K562 (cell line): ENCODE data around the gene PRKCE. TPM values are rescaled to one million over a fixed set of nuclear protein-coding genes. Genes with fewer than 3 reads are reported as not detected.

Source experiments
- ATAC-seq: fragments of 200-7000 bp; cut with Tn5 transposase; 3 replicates; pipeline ENCODE4 v1.9.1; 2020; ENCODE audit warnings: moderate library complexity
- BruUV-seq: library from RNA; stranded (reverse); fragments of 400-500 nt; replicated peaks from 2 replicates; lab custom pipeline; 2021; lab: Mats Ljungman, UMichigan
- CTCF ChIA-PET: fragments of 300-600 bp; formaldehyde crosslinking; extraction: SDS; loops from one replicate; lab custom pipeline; 2021; ENCODE audit warnings: low intra/inter-chr PET ratio; lab: Yijun Ruan, JAX
- POLR2A ChIA-PET: fragments of 300-600, 350-650 bp; sonication (Branson Sonifier 250); formaldehyde crosslinking; extraction: SDS; loops from one replicate; lab custom pipeline; 2021; ENCODE audit warnings: antibody characterized with exemption, inconsistent platforms; lab: Yijun Ruan, JAX
- DNase-seq, 4 experiments: peaks; one replicate each; pipeline versions ENCODE4 v3.0.0 to v3.0.0-alpha.2; 2011 to 2018; ENCODE audit warnings: low spot score in 3 of 4, mixed read lengths in 3 of 4; ENCODE audit errors: extremely low read depth in 1 of 4
- FAIRE-seq: peaks from 2 replicates; lab custom pipeline; 2011; peaks lifted over from hg19 to GRCh38; lab: Jason Lieb, UNC
- H2AFZ ChIP-seq: 2 replicates; pipeline ENCODE4 v1.6.0; 2011; ENCODE audit warnings: low read depth, low read length, control low read depth, inconsistent platforms
- H3K27ac ChIP-seq: fragments of 200-600 bp; 3 replicates; pipeline ENCODE4 v1.8.0; 2011; ENCODE audit warnings: low read depth, mild to moderate bottlenecking, control low read depth, inconsistent platforms, low read length, moderate library complexity, mixed read lengths; ENCODE audit errors: extremely low read depth
- H3K27me3 ChIP-seq, 2 experiments: fragments of 300-600 bp in 1 of 2; 2 replicates in 1 of 2; 3 replicates in 1 of 2; pipeline versions ENCODE4 v1.6.0 to v1.8.0; 2011; ENCODE audit warnings: inconsistent platforms in 2 of 2, low read length in 2 of 2, mild to moderate bottlenecking in 1 of 2, mixed read lengths in 1 of 2, moderate library complexity in 1 of 2; ENCODE audit not compliant: control insufficient read depth in 2 of 2, insufficient read depth in 2 of 2
- H3K36me3 ChIP-seq: fragments of 300-600 bp; 3 replicates; pipeline ENCODE4 v1.8.0; 2011; ENCODE audit warnings: mild to moderate bottlenecking, low read length, inconsistent platforms; ENCODE audit not compliant: control insufficient read depth, insufficient read depth
- H3K4me1 ChIP-seq, 2 experiments: fragments of 200-600 bp in 1 of 2; replicated peaks in 1 of 2; 2 replicates in 1 of 2; 3 replicates in 1 of 2; pipeline versions ENCODE4 v1.5.1 to v1.8.0; 2011; ENCODE audit warnings: inconsistent platforms in 2 of 2, low read length in 2 of 2, mild to moderate bottlenecking in 1 of 2, mixed read lengths in 1 of 2, moderate library complexity in 1 of 2; ENCODE audit not compliant: control insufficient read depth in 2 of 2, insufficient read depth in 2 of 2
- H3K4me2 ChIP-seq: 2 replicates; pipeline ENCODE4 v1.6.1; 2011; ENCODE audit warnings: low read length, control low read depth, inconsistent platforms, mixed read lengths; ENCODE audit not compliant: insufficient read depth
- H3K4me3 ChIP-seq: fragments of 200-600 bp; sonication (generic), shearing (Covaris generic); 2 replicates; pipeline ENCODE4 v1.5.1; 2016; ENCODE audit warnings: control low read depth, inconsistent platforms
- H3K79me2 ChIP-seq: fragments of 200-600 bp; 3 replicates; pipeline ENCODE4 v1.8.0; 2011; ENCODE audit warnings: low read length, inconsistent platforms; ENCODE audit not compliant: control insufficient read depth, insufficient read depth
- H3K9ac ChIP-seq, 2 experiments: 2 replicates each; pipeline versions ENCODE4 v1.6.0 to v1.6.1; 2011; ENCODE audit warnings: low read depth in 2 of 2, low read length in 2 of 2, control low read depth in 1 of 2, inconsistent platforms in 1 of 2, mild to moderate bottlenecking in 1 of 2, mixed read lengths in 1 of 2; ENCODE audit not compliant: insufficient read depth in 1 of 2
- H3K9me1 ChIP-seq: one replicate; pipeline ENCODE4 v1.6.0; 2011; ENCODE audit warnings: inconsistent platforms, mild to moderate bottlenecking, low read length, moderate library complexity; ENCODE audit not compliant: control insufficient read depth, insufficient read depth
- H3K9me3 ChIP-seq: replicated peaks from 2 replicates; pipeline ENCODE4 v1.5.1; 2011; ENCODE audit warnings: low read depth, low read length, inconsistent platforms; ENCODE audit not compliant: control insufficient read depth, insufficient read depth
- H4K20me1 ChIP-seq: replicated peaks from 2 replicates; pipeline ENCODE4 v1.6.1; 2011; ENCODE audit warnings: low read length, inconsistent platforms, mixed read lengths; ENCODE audit not compliant: control insufficient read depth, insufficient read depth
- CSDE1 ChIP-seq, 2 experiments: fragments of 450-650 bp; IDR thresholded peaks; 2 replicates each; pipeline ENCODE4 v1.6.1; 2016; ENCODE audit warnings: mild to moderate bottlenecking in 1 of 2
- GATAD2B ChIP-seq: fragments of 450-650 bp; IDR thresholded peaks from 2 replicates; pipeline ENCODE4 v1.6.1; 2017; ENCODE audit warnings: mild to moderate bottlenecking, borderline replicate concordance
- HIVEP1 ChIP-seq: fragments of 250-450 bp; sonication (Bioruptor Pico); IDR thresholded peaks from 2 replicates; pipeline ENCODE4 v1.4.0; 2020; ENCODE audit warnings: mild to moderate bottlenecking
- MCM3 ChIP-seq: fragments of 450-650 bp; IDR thresholded peaks from 2 replicates; pipeline ENCODE4 v1.6.1; 2016
- MTF1 ChIP-seq: fragments of 250-450 bp; sonication (Bioruptor Pico); IDR thresholded peaks from 2 replicates; pipeline ENCODE4 v1.9.0; 2021; ENCODE audit warnings: moderate library complexity, mild to moderate bottlenecking, inconsistent platforms, borderline replicate concordance
- PHB ChIP-seq: fragments of 250-450 bp; sonication (Bioruptor Pico); IDR thresholded peaks from 2 replicates; pipeline ENCODE4 v1.5.0; 2021
- RBM25 ChIP-seq: fragments of 200-400 bp; formaldehyde crosslinking; IDR thresholded peaks from 2 replicates; pipeline ENCODE4 v1.6.1; 2018; ENCODE audit warnings: low read length, low read depth, moderate library complexity; ENCODE audit not compliant: severe bottlenecking
- RBM34 ChIP-seq: fragments of 200-400 bp; formaldehyde crosslinking; IDR thresholded peaks from 2 replicates; pipeline ENCODE4 v1.6.1; 2018; ENCODE audit warnings: low read length, borderline replicate concordance; ENCODE audit not compliant: insufficient read depth
- RUNX1 ChIP-seq: sonication (generic); IDR thresholded peaks from 2 replicates; pipeline ENCODE4 v1.6.1; 2016; ENCODE audit warnings: antibody characterized with exemption, low read depth
- ZFP30 ChIP-seq: fragments of 250-450 bp; sonication (Bioruptor Pico); IDR thresholded peaks from 2 replicates; pipeline ENCODE4 v1.8.0; 2022; ENCODE audit warnings: moderate library complexity, mild to moderate bottlenecking, inconsistent platforms, borderline replicate concordance
- ZNF121 ChIP-seq: sonication (generic); formaldehyde crosslinking; conservative IDR thresholded peaks from 2 replicates; pipeline ENCODE4 v1.8.0; 2022; ENCODE audit warnings: missing genetic modification reagents
- ZNF133 ChIP-seq: fragments of 250-450 bp; sonication (Bioruptor Pico); IDR thresholded peaks from 2 replicates; pipeline ENCODE4 v1.4.0; 2020; ENCODE audit warnings: mild to moderate bottlenecking
- ZNF354B ChIP-seq: fragments of 250-450 bp; sonication (Bioruptor Pico); IDR thresholded peaks from 2 replicates; pipeline ENCODE4 v1.4.0; 2020
- ZNF586 ChIP-seq: fragments of 450-650 bp; formaldehyde crosslinking; conservative IDR thresholded peaks from 2 replicates; pipeline ENCODE4 v1.4.0; 2020; ENCODE audit warnings: mild to moderate bottlenecking, moderate library complexity
- ZNF75A ChIP-seq: fragments of 450-650 bp; formaldehyde crosslinking; IDR thresholded peaks from 2 replicates; pipeline ENCODE4 v1.4.0; 2020; ENCODE audit warnings: mild to moderate bottlenecking
- WGBS: fragments of 100-300 bp; shearing (Covaris generic); methylation state at CpG from one replicate; pipeline ENCODE4 v1.1.6; 2016; ENCODE audit warnings: low coverage, mixed read lengths; ENCODE audit not compliant: insufficient coverage; ENCODE audit errors: missing lambda C conversion rate; 5-methylcytosine and 5-hydroxymethylcytosine counted together
- in situ Hi-C: fragments of 300-500 bp; cut with MboI; formaldehyde crosslinking; loops from 4 replicates; pipeline ENCODE4 v1.15.0; 2018; ENCODE audit warnings: inconsistent platforms, mixed read lengths
- intact Hi-C: fragments of 100-400 bp; cut with micrococcal nuclease; formaldehyde crosslinking; loops from 2 replicates; pipeline ENCODE4 v1.14.2; 2022
- polyA plus RNA-seq, 8 experiments: library from polyadenylated mRNA; depleted of rRNA in 4 of 8; stranded (reverse) in 5 of 8; unstranded in 3 of 8; fragments of >200 nt; fragmentation: Nextera tagmentation in 2 of 8; fragmentation: Illumina TruSeq in 1 of 8; extraction: Ambion mirVana in 2 of 8; extraction: Trizol in 1 of 8; gene quantifications; 2 replicates each; pipeline versions ENCODE4 v1.2.1 to v1.2.3, GENCODE V29; 2011 to 2014; ENCODE audit warnings: inconsistent platforms in 1 of 8, missing spikeins in 1 of 8
- total RNA-seq, 7 experiments: library from RNA; depleted of rRNA in 6 of 7; stranded (reverse); fragments of >200 nt in 6 of 7; fragmentation: Illumina TruSeq in 2 of 7; extraction: Trizol in 2 of 7; gene quantifications; 2 replicates each; pipeline versions ENCODE4 v1.2.1 to v1.2.3, GENCODE V29; 2011 to 2021; ENCODE audit warnings: low replicate concordance in 1 of 7
- TF ChIP-seq, protein P1 (sequence below): fragments of 250-450 bp; sonication (Bioruptor Pico); IDR thresholded peaks from 2 replicates; pipeline ENCODE4 v1.8.0; 2021; ENCODE audit warnings: moderate library complexity, mild to moderate bottlenecking, inconsistent platforms
- TF ChIP-seq, protein P2 (sequence below): sonication (generic); formaldehyde crosslinking; IDR thresholded peaks from 2 replicates; pipeline ENCODE4 v1.8.1; 2023; ENCODE audit warnings: mild to moderate bottlenecking, missing genetic modification reagents, moderate library complexity
- TF ChIP-seq, protein P3 (sequence below): fragments of 450-650 bp; IDR thresholded peaks from 2 replicates; pipeline ENCODE4 v1.6.1; 2016; ENCODE audit warnings: missing biosample characterization, missing genetic modification characterization
- TF ChIP-seq, protein P4 (sequence below): sonication (generic); formaldehyde crosslinking; IDR thresholded peaks from 2 replicates; pipeline ENCODE4 v1.8.1; 2022; ENCODE audit warnings: missing genetic modification reagents

The PRKCE gene
- total and polyA plus RNA-seq, 9 of the 15 experiments (the other 6 are each of a cell fraction or from before 2014, with no cell fraction given): 0.06 to 1.0 (median 0.22) TPM; not detected in 1

DNA sequence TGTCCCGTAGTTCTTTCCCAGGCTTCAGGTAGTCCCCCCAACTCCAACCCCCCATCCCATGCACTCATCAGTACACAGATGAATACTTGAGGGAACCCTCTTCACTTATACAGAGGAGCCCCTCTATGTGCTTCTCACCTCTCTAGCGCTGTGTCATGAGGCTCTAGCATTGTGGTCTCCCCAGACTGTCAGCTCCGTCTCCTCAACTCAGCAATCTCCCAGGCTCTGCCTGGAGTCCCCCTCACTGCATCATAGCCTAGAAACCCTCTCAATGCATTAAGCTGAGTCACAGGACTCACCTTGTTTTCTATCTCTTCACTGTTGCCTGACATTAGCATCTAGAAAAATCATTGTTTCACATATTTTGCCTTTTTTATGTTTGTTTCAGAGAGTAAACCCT lies 20.2 kb upstream of the PRKCE start:
- intact Hi-C loops: no loop called here

More for the DNA sequence above, 20.2 kb upstream of the PRKCE start:
- no peaks in the 10 kb centered on the region for H3K4me1 ChIP-seq
- peaks cover 5 to 8% of the 10 kb centered on the region in 2 experiments for H3K27me3 ChIP-seq
- 0% methylated on average over 3 of the region's 3 CpGs for WGBS
- no peak for TF ChIP-seq RBM25
- no peak for TF ChIP-seq ZNF121 (CRISPR knock-in tag)
- no peak for TF ChIP-seq CSDE1 (IDR thresholded peaks at IDR 0.05)
- no peak for TF ChIP-seq PHB (CRISPR knock-in tag)
- no peak for TF ChIP-seq ZNF586 (CRISPR knock-in tag)
- TF ChIP-seq GATAD2B: no peak
- no peak for TF ChIP-seq ZFP30 (CRISPR knock-in tag)
- TF ChIP-seq MCM3: no peak
- TF ChIP-seq HIVEP1 (CRISPR knock-in tag): no peak
- TF ChIP-seq ZNF75A (CRISPR knock-in tag): no peak
- no peak for TF ChIP-seq RBM34
- no peak for TF ChIP-seq RUNX1
- TF ChIP-seq, protein P1, sequence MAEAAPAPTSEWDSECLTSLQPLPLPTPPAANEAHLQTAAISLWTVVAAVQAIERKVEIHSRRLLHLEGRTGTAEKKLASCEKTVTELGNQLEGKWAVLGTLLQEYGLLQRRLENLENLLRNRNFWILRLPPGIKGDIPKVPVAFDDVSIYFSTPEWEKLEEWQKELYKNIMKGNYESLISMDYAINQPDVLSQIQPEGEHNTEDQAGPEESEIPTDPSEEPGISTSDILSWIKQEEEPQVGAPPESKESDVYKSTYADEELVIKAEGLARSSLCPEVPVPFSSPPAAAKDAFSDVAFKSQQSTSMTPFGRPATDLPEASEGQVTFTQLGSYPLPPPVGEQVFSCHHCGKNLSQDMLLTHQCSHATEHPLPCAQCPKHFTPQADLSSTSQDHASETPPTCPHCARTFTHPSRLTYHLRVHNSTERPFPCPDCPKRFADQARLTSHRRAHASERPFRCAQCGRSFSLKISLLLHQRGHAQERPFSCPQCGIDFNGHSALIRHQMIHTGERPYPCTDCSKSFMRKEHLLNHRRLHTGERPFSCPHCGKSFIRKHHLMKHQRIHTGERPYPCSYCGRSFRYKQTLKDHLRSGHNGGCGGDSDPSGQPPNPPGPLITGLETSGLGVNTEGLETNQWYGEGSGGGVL (CRISPR knock-in tag): no peak
- TF ChIP-seq, protein P2, sequence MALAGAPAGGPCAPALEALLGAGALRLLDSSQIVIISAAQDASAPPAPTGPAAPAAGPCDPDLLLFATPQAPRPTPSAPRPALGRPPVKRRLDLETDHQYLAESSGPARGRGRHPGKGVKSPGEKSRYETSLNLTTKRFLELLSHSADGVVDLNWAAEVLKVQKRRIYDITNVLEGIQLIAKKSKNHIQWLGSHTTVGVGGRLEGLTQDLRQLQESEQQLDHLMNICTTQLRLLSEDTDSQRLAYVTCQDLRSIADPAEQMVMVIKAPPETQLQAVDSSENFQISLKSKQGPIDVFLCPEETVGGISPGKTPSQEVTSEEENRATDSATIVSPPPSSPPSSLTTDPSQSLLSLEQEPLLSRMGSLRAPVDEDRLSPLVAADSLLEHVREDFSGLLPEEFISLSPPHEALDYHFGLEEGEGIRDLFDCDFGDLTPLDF (CRISPR knock-in tag): no peak
- TF ChIP-seq, protein P3, sequence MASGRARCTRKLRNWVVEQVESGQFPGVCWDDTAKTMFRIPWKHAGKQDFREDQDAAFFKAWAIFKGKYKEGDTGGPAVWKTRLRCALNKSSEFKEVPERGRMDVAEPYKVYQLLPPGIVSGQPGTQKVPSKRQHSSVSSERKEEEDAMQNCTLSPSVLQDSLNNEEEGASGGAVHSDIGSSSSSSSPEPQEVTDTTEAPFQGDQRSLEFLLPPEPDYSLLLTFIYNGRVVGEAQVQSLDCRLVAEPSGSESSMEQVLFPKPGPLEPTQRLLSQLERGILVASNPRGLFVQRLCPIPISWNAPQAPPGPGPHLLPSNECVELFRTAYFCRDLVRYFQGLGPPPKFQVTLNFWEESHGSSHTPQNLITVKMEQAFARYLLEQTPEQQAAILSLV (tag): no peak
- TF ChIP-seq, protein P4, sequence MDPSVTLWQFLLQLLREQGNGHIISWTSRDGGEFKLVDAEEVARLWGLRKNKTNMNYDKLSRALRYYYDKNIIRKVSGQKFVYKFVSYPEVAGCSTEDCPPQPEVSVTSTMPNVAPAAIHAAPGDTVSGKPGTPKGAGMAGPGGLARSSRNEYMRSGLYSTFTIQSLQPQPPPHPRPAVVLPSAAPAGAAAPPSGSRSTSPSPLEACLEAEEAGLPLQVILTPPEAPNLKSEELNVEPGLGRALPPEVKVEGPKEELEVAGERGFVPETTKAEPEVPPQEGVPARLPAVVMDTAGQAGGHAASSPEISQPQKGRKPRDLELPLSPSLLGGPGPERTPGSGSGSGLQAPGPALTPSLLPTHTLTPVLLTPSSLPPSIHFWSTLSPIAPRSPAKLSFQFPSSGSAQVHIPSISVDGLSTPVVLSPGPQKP: no peak
- TF ChIP-seq MTF1 (CRISPR knock-in tag): no peak
- no peak for TF ChIP-seq ZNF354B
- no peak for TF ChIP-seq ZNF133 (CRISPR knock-in tag)
- POLR2A ChIA-PET: no interaction called here
- no peak overlapping the region for H3K9ac ChIP-seq
- H3K36me3 ChIP-seq: no peaks in the 10 kb centered on the region
- FAIRE-seq: no peak
- H4K20me1 ChIP-seq: no peaks in the 10 kb centered on the region
- no peak for DNase-seq
- H3K9me1 ChIP-seq: no peaks in the 10 kb centered on the region
- H3K4me2 ChIP-seq: no peak overlapping the region
- no peaks in the 10 kb centered on the region for H3K9me3 ChIP-seq
- in situ Hi-C loops: no loop called here
- H3K27ac ChIP-seq: no peak overlapping the region
- no TSS peak for BruUV-seq
- CTCF ChIA-PET: no interaction called here
- H2AFZ ChIP-seq: no peak overlapping the region
- no peaks in the 10 kb centered on the region for H3K79me2 ChIP-seq
- no peak overlapping the region for H3K4me3 ChIP-seq
- ATAC-seq: no peak
